Vagina (tissue), 2 donors: ENCODE results near the gene FANCC.

ENCODE experiments used
- CTCF ChIP-seq, 3 experiments: fragments of 450-650 bp in 2 of 3; fragments of 200-600 bp in 1 of 3; sonication (generic) in 1 of 3; IDR thresholded peaks; one replicate each; pipeline ENCODE4 v1.5.1; 2017 to 2019; ENCODE audit warnings: antibody characterized with exemption in 3 of 3, mild to moderate bottlenecking in 2 of 3, moderate library complexity in 2 of 3
- POLR2A ChIP-seq, 2 donors: fragments of 450-650 bp; IDR thresholded peaks; one replicate each; pipeline ENCODE4 v1.6.1; 2017; ENCODE audit warnings: antibody characterized with exemption in 2 of 2, mild to moderate bottlenecking in 2 of 2, moderate library complexity in 2 of 2
- POLR2AphosphoS5 ChIP-seq, 2 donors: sonication (generic); formaldehyde crosslinking; IDR thresholded peaks; one replicate each; pipeline ENCODE4 v1.9.0; 2017; ENCODE audit warnings: antibody characterized with exemption in 2 of 2, mild to moderate bottlenecking in 2 of 2, low read depth in 1 of 2; ENCODE audit not compliant: insufficient read depth in 1 of 2

GRCh38 chr9:95085036-95085770 lies 232.3 kb downstream of the FANCC start:
- TF ChIP-seq CTCF (IDR thresholded peaks at IDR 0.05) = no peak
- TF ChIP-seq POLR2A (IDR thresholded peaks at IDR 0.05) = no peak
- TF ChIP-seq POLR2AphosphoS5 (IDR thresholded peaks at IDR 0.05; ENCODE audit: insufficient read depth in 1 of 2, low read depth in 1 of 2) = no peak
